Measurements from ENCODE around the gene FOXA3.
A peak's percentile ranks its signal among the peaks of the same experiment; 100 is the strongest.
"Not testable (repeated sequence)": the region's sequence is repeated elsewhere in the genome, so short reads cannot be mapped to it uniquely, and the experiment has no call there.

Gene FOXA3

DNA sequence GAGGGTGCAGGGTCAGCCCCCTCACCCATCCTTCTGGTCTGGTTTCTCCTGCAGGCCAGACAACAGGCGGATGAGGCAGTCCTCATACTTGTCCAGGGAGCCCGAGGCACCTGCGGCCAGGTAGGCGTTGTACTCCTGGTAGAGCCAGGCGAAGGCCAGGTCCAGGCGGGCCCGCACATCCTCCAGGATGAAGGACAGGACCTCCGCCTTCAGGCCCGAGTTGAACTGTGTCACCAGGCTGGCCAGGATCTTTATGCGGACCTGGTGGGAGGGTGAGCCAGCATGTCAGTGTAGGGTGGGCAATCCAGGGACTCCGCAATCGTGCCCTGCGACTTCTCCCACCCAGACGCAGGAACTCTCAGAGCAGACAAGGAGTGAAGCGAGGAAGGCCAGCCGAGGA, 35.2 kb upstream of the FOXA3 start:
- no peak for DNase-seq

DNA sequence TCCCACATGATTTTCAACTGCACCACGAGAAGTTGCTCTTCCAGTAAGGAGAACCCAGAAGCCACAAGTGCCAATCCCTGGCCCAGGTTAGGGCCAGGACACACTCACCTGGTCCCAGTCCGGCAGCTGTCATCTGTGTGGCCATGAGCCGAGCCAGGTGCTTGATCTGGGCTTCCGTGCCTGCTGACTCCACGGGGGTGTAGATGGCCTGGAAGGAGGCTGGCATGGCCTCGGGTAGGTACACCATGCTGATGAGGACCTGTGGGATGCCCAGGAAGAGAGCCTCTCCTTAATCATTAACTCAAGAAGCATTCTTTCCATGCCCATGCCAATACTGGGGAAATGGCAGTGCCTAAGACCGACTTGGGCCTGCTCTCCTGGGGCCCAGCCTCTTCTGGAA, 29.2 kb upstream of the FOXA3 start:
- no peak for DNase-seq

DNA sequence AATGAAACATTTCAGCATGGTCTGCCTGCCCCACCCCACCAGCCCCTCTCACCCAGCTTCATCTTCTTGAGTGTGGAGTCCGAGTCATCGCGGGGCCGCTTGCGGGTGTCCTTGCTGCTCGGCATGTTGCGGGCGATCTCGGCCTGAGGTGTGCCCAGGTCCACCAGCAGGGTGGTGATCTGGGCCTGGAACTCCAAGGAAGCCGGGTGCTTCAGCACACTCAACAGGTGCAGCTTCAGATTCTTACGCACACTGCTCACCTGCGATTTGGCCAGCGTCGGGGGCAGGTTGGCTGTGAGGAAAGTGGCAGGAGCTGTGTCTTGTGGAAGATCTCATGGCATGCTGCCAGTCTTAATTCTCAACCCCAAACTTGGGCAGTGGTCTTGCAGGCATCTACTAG, 21.9 kb upstream of the FOXA3 start:
- DNase-seq: no peak

DNA sequence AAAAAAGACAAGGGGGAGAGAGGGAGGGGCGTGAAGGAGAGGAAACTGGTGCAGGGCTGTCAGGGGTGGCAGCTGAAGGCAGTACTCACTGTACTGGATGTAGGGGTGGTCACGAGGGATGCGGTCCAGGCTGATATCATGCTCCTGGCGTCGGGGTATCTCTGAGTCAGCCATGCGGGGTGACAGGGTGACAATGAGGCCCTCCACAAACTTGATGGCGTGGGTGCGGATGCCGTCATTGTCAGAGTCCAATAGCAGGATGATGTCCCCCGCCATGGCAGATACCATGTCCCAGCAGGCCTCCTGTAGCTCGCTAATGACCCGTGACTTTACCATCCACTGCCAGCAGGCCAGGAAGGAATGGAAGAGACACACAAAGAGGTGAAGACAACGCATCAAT, 16.5 kb upstream of the FOXA3 start:
- DNase-seq: no peak

DNA sequence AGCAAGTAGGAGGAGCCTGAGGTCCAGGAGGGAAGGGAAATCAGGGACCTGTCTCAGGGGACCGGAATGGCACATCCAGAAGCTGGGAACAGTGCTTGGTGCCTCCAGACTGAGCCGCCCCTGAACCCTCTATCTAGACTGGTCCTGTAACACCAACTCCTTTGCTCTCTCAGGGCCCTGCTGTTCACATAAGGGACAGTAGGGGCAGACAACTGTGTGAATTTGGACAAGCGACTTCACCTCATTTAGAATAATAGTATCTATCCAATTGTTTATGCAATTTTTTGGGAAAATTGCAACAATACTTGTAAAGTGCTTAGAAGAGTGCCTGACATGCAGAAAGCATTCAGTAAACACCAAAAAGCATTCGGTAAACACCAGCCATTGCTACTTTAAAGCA, 15.2 kb upstream of the FOXA3 start:
- no peak for DNase-seq

DNA sequence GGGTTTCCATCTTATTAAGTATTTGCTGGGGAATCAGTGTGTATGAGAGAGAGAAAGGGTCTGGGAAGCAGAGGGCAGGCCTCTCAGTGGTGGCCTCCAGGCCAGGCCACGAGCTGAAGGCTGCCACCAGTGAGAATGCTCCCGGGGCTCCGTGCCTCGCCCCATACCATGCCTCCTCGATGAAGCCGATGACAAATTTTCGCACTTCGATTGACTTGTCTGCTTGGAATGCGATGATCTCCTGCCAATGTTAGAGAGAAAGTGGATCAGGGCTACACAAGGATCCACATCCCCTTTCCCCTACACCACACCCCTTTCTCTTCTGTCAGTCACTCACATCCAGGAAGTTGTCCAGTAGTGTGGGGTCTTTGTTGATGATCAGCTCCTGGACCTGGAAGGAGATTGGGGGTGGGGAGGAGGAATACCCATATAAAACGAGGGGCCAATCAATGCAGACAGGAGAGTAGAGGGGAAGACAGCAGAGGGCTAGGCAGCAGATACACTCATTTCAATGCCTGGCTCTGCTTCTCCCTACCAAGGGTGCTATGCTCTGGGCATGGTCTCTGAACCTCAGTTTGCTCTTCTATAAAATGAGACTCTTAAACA, 11.9 kb upstream of the FOXA3 start:
- no peak for DNase-seq

DNA sequence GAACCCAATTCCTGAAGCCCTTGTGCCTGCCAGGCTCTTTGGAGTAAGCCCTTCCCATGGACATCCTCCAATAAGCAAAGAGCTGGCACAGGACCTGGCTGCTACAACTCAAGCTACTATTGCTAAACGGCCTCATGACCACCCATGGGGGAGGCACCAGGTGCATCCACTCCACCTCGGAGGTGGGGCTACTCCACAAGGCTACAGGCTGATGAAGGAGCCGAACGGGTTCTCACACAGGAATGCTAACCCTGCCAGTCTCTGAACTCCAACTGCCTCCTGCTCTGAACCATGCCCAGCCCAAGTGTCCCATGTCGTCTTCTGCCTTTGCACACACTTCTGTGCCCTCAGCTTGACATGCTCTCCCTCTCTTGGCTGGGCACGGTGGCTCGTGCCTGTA, 11.1 kb upstream of the FOXA3 start:
- no peak for DNase-seq

DNA sequence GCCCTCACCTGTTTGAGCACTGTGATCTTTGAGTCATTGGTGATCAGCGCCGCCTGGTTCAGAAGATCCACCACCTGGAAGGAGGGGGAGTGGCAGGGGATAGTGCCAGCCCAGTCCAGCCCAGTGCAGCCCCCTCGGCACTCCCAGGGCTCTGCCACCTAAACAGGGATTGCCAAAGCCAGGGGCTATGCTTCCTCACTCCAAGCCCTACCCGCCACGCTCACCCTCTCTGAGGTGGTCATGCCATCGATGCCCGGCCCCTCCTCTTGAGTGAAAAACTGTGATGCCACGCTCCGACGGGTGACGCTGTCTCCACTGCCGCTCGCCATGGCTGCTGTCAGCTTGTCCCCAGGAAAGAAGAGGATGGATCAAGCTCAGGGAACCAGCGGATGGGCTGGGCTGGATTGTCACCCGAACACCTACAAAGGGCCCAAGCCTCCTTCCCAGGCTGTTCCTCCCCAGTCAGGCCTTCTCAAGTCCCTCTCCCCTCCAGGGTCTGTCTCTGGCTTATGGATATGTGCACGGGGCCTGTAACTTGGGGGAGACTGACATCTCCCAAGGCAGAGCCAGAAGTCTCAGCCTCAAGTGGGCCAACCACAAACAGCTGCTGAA, 9.9 kb upstream of the FOXA3 start:
- no peak for DNase-seq

DNA sequence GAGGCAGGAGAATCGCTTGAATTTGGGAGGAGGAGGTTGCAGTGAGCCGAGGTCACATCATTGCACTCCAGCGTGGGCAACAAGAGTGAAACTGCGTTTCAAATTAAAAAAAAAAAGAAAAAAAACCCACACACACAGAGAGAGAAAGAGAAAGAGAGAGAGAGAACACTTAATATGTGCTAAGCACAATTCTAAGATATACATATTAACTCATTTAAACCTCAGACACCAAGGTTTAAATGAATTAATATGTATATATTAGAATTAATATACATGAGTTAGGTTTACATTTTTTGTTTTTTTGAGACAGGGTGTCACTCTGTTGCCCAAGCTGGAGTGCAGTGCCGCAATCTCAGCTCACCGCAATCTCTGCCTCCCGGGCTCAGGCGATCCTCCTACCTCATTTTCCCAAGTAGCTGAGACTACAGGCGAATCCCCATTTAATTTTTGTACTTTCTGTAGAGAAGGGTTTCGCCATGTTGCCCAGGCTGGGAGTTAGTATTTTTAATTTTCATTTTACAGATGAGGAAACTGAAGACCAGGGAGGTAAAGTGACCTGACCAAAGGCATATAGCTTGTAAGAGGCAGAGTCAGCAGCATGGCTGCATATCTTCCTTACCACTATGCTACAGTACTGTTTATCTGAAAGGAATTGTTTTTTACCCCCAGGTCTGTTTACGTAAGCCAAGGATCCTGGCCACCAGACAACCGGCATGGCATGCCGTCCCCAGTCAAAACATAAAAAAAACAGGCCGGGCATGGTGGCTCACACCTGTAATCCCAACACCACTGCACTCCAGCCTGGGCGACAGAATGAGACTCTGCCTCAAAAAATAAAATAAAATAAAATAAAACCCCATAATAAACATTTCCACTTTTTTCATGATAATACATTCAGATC, 3.5 kb upstream of the FOXA3 start:
- no peak for DNase-seq

DNA sequence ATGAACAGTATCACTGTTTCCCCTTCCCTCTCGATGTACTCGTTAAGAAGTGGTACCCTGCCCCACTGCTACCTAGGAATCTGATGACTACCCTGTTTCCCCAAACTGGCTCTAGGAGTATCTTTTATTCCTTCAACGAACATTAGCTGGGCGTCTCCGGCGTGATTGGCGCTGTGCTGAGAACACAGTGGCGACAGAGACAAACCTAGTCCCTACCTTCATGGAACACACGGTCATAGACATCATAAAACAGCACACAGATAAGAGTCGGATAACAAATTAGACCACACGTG, 1.9 kb upstream of the FOXA3 start:
- no peak for DNase-seq

DNA sequence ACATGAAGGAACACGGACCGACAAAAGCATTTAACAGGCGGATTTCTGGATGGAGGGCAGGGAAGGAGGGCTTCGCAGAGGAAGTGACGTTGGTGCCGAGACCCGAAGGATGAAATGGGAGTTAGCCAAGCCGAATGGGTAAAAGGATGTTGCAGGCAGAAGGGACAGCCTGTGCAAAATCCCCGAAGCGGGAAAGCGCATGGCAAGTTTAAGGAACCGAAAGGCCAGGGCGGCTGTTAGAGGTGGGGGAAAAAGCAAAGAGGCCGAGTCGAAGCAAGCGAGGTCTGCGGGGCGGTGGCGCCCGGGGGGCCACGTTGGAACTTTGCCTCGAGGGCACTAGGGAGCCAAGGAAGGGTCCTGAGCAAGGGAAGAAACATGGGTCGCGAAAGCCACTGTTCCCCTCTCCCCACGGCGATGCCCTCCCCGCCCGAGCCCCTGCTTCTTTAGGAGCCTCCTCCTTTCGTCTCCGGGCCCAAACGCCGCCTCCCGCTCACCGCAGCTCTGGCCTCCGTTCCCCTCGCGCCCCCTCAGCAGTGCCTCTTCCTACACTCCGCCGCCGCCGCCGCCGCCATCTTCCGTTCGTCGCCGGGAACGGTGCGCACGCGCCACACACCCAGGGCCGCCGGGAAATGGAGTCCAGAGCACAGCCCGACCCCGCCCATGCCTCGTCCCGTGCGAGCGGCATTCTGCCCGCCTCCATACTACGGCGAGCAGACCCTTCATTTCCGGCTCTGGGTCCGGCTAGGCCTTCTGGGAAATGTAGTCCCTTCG, 1.4 kb upstream of the FOXA3 start, which contains the start of gene SYMPK:
SYMPK (minus strand) TSS at position 584 of the 771 bp plus-strand sequence. CDS start 8,652 bp downstream, outside the sequence.
- DNase-seq: peak; percentile 97

DNA sequence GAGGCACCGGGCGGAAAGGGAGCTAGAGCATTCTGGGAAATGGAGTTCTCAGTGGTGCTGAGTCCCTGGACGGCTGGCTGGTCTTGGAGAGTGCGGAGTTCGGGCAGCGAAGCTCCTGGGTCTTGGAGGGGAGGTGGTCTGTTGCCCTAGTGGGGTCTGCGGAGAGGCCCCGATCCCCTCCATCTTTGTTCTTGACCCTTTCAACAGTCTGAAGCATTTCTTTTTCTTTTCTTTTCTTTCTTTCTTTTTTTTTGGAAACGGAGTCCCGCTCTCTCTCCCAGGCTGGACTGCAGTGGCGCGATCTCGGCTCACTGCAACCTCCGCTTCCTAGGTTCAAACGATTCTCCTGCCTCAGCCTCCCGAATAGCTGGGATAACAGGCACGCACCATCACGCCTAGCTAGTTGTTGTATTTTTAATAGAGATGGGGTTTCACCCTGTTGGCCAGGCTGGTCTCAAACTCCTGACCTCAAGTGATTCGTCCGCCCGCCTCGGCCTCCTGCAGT, 739 bp upstream of the FOXA3 start:
- DNase-seq: no peak

DNA sequence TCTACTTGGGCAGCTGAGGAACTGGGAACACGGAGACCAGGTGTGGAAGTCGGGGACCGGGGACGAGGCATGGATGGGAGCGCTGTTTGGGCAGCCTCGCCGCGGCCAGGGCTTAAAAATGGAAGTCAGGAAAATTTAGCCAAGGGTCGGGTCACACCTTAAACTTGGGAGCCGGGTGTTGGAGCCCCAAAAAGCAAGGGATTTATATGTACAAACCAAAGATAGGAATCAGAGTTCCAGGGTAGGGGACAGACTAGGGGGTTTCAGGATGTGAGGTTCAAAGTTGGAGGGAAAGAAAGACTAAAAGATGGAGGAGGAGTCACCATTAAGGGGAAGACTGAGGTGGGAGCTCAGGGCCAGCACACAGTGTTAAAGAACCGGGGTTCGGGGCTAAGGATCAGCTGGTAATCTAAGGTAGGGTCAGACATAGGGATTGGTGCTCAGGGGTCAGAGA, 530 bp downstream of the FOXA3 start:
- DNase-seq: no peak

DNA sequence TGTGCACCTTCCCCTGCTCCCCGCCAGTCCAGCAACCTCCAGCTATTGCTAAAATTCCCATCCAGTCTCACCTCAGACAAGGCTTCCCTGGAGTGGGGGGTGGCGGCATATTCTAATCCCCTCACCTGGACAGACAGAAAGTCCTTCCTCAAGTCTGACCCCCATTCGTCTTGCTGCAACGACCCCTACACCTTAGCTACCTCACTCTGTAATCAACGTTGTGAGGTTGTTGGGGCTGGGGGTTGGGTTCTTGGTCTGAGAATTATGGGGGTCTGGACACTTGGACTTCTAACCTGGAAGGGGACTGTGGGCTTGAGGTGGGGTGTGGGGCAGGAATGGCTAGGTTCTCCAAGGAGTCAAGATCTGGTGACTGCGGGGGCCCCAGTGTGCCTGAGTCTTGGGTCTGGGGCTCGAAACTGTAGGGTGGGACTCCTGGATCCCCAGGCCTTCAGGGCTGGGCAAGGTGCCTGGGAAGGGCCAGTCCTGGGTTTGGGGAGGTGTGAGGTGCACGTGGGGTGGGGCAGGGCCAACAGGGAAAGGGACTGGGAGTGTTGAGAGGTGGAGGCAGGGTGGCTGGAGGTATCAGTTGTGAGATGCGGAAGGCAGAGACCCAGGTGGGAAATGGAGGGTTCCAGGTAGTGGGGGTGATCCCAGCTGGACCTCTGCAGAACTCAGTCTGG, 1.3 kb downstream of the FOXA3 start:
- DNase-seq: no peak

DNA sequence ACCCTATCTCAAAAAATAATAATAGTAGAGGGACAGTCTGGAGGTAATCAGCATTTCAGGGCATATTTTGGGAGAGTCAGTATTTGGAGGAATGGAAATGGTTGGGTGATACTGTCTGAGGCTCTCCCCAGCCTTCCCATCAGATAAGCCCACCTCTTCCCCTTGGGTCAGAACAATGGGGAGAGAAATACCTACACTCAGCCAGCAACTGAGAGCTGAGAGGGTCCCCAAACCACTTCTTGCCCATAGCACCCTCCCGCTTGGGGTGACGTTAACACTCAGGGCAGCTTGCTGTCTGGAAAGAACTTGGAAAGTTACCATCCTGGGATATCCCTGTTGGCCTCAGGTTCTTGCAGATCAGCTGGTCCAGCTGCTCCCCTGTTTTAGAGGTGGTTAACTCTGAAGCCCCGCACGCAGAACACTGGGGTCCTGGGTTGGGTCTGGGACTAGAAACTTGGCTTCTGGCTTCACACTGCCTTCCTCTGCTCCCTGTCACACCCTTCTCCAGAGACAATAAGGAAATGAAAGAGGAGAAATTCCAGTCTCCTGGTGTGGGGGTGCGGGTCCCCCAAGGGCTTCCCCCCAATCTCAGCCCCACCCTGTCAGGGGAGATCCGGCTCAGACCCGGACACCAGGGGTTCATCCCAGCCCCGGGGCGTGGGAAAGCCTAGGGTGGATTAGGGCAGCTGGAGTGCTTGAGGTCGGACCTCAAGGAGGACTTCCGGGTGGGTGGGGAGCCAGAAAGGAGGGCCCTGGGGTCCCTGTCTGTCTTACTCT, 2.5 kb downstream of the FOXA3 start:
- no peak for DNase-seq

DNA sequence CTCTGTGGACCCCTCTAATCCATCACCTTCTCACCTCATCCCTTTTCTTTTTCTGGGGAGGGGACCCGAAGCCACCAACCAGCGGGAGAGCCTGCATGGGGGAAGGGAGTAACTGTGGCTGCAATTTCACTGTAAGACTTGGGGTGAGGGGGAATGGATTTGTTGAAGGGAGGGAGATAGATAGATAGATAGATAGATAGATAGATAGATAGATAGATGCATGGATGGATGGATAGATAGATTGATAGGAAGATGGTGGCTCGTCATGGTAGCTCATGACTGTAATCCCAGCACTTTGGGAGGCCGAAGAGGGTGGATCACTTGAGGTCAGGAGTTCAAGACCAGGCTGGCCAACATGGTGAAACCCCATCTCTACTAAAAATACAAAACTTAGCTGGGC, 3.1 kb downstream of the FOXA3 start:
- DNase-seq: not testable (repeated sequence)

DNA sequence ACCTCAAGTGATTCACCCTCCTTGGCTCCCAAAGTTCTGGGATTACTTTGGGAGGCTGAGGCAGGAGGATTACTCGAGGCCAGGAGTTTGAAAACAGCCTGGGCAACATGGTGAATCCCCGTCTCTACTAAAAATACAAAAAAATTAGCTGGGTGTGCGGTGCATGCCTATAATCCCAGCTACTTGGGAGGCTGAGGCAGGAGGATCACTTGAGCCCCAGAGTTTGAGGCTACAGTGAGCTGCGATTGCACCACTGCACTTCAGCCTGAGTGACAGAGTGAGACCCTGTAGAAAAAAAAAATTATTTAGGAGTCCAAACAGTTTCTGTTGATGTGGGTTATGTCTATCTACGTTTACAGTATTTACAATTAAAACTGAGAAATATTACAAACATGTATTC, 6.7 kb downstream of the FOXA3 start:
- DNase-seq: no peak

DNA sequence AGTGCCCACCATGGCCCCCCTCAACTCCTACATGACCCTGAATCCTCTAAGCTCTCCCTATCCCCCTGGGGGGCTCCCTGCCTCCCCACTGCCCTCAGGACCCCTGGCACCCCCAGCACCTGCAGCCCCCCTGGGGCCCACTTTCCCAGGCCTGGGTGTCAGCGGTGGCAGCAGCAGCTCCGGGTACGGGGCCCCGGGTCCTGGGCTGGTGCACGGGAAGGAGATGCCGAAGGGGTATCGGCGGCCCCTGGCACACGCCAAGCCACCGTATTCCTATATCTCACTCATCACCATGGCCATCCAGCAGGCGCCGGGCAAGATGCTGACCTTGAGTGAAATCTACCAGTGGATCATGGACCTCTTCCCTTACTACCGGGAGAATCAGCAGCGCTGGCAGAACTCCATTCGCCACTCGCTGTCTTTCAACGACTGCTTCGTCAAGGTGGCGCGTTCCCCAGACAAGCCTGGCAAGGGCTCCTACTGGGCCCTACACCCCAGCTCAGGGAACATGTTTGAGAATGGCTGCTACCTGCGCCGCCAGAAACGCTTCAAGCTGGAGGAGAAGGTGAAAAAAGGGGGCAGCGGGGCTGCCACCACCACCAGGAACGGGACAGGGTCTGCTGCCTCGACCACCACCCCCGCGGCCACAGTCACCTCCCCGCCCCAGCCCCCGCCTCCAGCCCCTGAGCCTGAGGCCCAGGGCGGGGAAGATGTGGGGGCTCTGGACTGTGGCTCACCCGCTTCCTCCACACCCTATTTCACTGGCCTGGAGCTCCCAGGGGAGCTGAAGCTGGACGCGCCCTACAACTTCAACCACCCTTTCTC, 8.2 kb downstream of the FOXA3 start:
- no peak for DNase-seq

DNA sequence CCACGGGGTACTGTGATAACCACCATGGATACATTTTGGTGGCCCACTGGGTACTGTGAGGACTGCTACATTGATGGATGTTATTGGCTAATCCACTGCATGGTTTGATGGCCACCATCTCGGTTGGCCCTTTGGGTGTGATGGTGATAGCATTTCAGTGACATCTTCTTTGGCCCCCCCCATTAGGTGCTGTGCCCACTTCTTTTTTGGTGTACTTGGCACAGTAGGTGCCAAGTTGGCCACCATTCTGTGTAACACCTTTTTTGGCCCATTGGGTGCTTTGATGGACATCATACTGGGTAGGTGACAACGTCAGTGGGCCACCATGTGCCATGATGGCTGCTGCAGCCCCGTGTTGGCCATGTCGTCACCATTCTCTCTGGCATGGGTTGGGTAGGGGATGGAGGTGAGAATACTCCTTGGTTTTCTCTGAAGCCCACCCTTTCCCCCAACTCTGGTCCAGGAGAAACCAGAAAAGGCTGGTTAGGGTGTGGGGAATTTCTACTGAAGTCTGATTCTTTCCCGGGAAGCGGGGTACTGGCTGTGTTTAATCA, 9.2 kb downstream of the FOXA3 start:
- no peak for DNase-seq

DNA sequence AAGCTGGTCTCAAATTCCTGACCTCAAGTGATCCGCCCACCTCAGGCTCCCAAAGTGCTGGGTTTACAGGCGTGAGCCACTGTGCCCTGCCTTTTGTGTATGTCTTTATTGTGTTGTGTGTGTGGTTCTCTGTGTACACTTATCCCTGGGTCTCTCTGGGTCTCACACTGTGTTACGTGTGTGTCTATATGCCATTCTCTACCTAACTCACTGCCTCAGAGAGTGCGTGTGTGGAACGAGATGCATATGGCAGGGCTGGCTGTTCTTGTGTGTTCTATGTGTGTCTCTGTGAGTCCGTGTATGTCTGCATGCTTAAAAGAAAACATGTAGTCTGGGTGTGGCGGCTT, 10.5 kb downstream of the FOXA3 start:
- DNase-seq: no peak

DNA sequence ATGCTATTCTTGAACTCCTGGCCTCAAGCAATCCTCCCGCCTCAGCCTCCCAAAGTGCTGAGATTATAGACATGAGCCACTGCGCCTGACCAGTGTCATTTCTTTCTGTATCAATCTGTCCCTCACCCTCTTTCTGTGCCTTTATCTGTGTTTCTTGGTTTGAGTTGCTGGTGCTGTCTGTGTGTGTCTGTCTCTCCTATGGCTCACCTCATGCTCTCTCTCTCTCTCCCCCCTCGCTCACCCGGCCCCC, 12.0 kb downstream of the FOXA3 start:
- DNase-seq: no peak

Data from NCI-H446 treated with DMSO at 0.1 percent for 48 hours (cell line).